Brain microvascular endothelial cell (primary cell): ENCODE results near the gene FAM53B.

Experiments used
- DNase-seq: peaks from one replicate; pipeline ENCODE4 v3.0.0-alpha.2; 2020
- H3K27ac ChIP-seq: fragments of 250-450 bp; sonication (Bioruptor Pico); 2 replicates; pipeline ENCODE4 v1.5.1; 2020; ENCODE audit warnings: mild to moderate bottlenecking, moderate library complexity
- H3K27me3 ChIP-seq: fragments of 250-450 bp; sonication (Bioruptor Pico); replicated peaks from 2 replicates; pipeline ENCODE4 v1.5.1; 2020; ENCODE audit warnings: mild to moderate bottlenecking
- H3K36me3 ChIP-seq: fragments of 250-450 bp; sonication (Bioruptor Pico); replicated peaks from 2 replicates; pipeline ENCODE4 v1.5.1; 2020; ENCODE audit warnings: mild to moderate bottlenecking
- H3K4me3 ChIP-seq: 2 replicates; pipeline ENCODE4 v1.5.1; 2011; ENCODE audit warnings: low read depth, mild to moderate bottlenecking, control low read depth, low read length, moderate library complexity
- CTCF ChIP-seq: IDR thresholded peaks from 2 replicates; pipeline ENCODE4 v1.5.1; 2011; ENCODE audit warnings: low read depth, mild to moderate bottlenecking, moderate library complexity, low read length, control low read depth, inconsistent platforms; ENCODE audit errors: missing control alignments
- in situ Hi-C: cut with HindIII; loops from 2 replicates; pipeline ENCODE4 v1.10.0; 2017; ENCODE audit warnings: low sequenced_read_pairs, low pct_ligation_motif_present

FAM53B gene

GRCh38 chr10:124695259-124695658, 48.9 kb downstream of the FAM53B start:
- no peak for TF ChIP-seq CTCF
- in situ Hi-C loops: no loop called here
- no peaks in the 10 kb centered on the region for H3K27me3 ChIP-seq
- H3K36me3 ChIP-seq: peaks cover 7% of the 10 kb centered on the region
- no peak for DNase-seq
- H3K4me3 ChIP-seq: no peak overlapping the region
- H3K27ac ChIP-seq: no peak overlapping the region

GRCh38 chr10:124694481-124695220, 49.5 kb downstream of the FAM53B start:
- no peak overlapping the region for H3K27ac ChIP-seq
- no peak for DNase-seq
- peaks cover 8% of the 10 kb centered on the region for H3K36me3 ChIP-seq
- no peaks in the 10 kb centered on the region for H3K27me3 ChIP-seq
- H3K4me3 ChIP-seq: no peak overlapping the region
- in situ Hi-C loops: no loop called here
- TF ChIP-seq CTCF: no peak

- H3K27ac ChIP-seq: no peak overlapping the region
- in situ Hi-C loops: no loop called here
- peaks cover 8% of the 10 kb centered on the region for H3K36me3 ChIP-seq
- H3K27me3 ChIP-seq: no peaks in the 10 kb centered on the region
- no peak for TF ChIP-seq CTCF
- H3K4me3 ChIP-seq: no peak overlapping the region
- no peak for DNase-seq
Measured at GRCh38 chr10:124693801-124694416, 50.3 kb downstream of the FAM53B start.

- Histone ChIP-seq H3K36me3 (peaks cover 8% of the 10 kb centered on the region), H3K27me3 (no peaks in the 10 kb centered on the region), H3K27ac (no peak overlapping the region), H3K4me3 (no peak overlapping the region)
- no peak for TF ChIP-seq CTCF
- in situ Hi-C loops: no loop called here
- DNase-seq: no peak
Measured at GRCh38 chr10:124693396-124693795, 50.8 kb downstream of the FAM53B start.

GRCh38 chr10:124692100-124692446, 52.1 kb downstream of the FAM53B start:
- DNase-seq: no peak
- no peak overlapping the region for H3K27ac ChIP-seq
- H3K27me3 ChIP-seq: no peaks in the 10 kb centered on the region
- peaks cover 8% of the 10 kb centered on the region for H3K36me3 ChIP-seq
- no peak for TF ChIP-seq CTCF
- in situ Hi-C loops: no loop called here
- H3K4me3 ChIP-seq: no peak overlapping the region
